Frontal cortex (tissue), 4 donors: ENCODE measurements around the gene PARVB. TPM values are rescaled to one million over a fixed set of nuclear protein-coding genes. Genes with fewer than 3 reads are reported as not detected.

ENCODE experiments used
- DNase-seq, 2 donors: peaks; one replicate each; pipeline ENCODE4 v3.0.0; 2012; ENCODE audit warnings: low spot score in 2 of 2
- FAIRE-seq: peaks from 2 replicates; lab custom pipeline; 2012; peaks lifted over from hg19 to GRCh38; lab: Jason Lieb, UNC
- total RNA-seq: library from RNA; depleted of rRNA; stranded (reverse); fragments of >200 nt; gene quantifications from one replicate; pipeline ENCODE4 v1.2.3, GENCODE V29; 2014
- donor health status: control.
- donor health status: control.
- donor health status: control.

Gene PARVB
- total RNA-seq, 1 donor from 2014 or later: 5.7 TPM

DNA sequence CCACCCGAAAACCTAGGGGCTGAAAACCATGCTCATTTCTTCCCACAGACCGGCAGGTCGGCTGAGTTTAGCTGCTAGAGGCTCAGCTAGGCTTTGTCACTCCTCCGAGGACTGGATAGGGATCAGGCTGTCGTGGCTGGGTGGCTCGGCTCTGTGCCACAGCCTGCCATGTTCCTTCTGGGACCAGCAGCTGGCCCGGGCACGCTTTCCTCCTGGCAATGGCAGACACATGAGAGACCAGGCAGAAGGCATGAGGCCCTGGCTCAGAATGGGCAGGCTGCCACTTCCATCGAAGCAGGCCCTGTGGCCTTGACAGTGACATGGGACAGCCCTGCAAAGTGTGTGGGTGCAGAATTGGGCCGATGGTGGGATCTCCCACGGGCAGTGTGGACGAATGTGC lies 177.6 kb downstream of the PARVB start:
- DNase-seq: no peak
- no peak for FAIRE-seq

DNA sequence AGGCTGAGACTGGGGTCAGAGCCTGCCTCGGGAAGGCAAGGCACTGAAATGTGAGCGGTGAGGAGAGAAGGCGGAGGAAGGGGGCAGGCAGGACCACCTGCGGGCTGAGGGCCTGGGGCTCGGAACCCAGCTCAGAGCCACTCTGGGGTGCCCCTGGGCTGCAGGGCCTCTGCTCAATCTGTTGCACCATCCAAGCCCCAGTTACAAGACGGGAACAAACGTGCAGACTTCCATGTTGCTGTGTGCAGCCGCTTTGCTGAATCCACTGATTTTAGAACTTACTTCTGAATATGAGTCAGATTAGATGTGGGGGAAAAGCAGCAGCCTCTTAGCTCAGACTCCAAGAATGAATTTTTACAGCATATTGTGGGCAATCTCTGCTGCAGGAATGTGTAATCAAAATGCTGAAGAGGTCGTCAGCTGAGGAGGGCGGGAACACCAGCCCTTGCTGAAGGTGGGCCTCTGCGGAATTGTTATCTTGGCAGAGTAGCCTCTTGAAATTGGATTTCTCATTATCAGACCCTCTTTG lies 178.2 kb downstream of the PARVB start:
- FAIRE-seq (no peak), DNase-seq (no peak)

DNA sequence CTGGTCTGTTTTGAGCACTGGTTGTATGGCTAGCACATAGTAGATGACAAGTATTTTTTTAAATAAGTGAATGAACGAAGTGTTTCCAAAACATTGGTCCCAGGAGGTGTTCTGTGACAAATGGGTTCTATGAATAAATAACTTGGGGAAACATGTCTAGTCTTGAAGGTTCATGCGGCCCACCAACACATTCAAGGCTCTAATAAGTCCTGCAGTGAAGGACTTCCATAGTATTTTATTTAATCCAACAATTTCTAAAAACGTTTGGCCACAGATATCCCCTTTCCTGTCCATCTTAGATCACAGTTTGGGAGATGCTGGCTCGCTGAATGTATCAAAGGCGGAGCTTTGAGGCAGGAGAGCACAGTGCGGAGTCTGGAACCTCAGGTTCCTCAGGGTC lies 179.1 kb downstream of the PARVB start:
- DNase-seq (no peak), FAIRE-seq (no peak)

DNA sequence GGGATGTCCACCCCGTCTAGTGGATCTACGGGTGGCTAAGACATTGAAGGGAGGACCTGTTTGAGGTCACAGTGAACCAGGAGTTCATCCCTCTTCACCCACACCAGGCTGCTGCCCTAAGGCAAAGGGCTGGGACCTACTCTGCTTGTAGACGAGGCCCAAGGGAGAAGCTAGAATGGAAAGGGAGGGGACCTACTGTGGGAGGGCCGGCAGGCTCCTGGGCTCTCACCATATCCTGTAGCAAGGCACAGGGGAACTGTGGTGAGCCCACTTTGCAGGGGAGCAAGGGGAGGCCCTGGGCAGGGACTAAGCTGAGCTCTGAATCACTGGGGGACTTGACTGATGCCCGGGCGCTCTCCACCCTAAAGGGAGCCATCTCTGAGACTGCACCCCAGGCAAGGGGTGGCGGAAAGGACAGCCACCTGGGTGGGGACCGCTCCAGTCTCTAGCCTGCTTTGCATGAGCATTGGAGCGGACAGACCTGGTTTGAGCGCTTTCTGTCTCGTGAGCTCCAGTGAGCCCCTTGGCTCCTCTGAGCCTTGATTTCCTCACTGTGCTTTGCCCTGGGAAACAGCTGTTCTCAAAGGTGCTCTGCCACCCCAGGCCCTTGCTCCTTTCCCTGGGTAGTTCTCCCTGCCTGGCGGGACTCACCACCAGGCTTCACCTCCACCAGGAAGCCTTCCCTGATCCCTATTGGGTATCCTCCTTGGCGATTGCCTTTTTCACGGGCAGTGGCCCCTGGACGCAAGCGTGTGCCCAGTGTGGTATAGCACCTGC lies 180.8 kb downstream of the PARVB start:
- no peak for FAIRE-seq

DNA sequence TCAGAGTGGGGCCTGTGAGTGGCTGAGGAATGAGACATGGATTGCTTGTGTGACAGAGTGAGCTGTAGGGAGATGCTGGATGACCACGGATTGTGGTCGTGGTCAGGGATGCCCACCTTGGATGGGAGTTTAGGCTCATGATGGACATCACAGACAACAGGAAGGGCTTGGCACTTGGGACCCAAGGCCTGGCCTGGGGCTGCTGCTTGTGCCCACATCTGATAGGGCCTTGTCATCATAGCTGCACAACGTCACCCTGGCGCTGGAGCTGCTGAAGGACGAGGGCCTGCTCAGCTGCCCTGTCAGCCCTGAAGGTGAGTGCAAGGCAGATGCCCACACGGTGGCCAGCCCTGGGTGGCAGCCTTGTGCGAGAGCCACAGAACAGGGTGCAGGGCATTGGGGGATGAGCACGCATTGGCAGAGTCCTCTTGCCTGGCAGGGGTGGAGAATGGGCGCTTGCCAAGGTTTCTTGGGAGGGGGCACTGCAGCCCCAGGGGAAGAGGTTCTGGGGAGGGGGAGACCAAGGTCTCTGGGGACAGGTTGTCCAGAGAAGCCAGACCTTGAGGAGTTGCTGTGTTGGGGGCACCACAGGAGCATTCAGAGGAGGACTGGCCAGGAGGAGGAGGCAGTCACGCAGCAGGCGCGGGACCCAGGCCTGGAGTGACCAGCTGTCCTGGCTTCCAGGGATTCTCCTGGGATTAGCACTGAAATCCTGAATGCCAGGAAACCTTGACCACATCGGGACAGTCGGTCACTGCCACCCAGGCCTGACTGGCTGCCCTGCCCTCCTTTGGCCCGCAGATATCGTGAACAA lies 181.6 kb downstream of the PARVB start:
- no peak for FAIRE-seq
- DNase-seq: no peak

More for the DNA sequence above, 180.8 kb downstream of the PARVB start:
- DNase-seq: no peak

DNA sequence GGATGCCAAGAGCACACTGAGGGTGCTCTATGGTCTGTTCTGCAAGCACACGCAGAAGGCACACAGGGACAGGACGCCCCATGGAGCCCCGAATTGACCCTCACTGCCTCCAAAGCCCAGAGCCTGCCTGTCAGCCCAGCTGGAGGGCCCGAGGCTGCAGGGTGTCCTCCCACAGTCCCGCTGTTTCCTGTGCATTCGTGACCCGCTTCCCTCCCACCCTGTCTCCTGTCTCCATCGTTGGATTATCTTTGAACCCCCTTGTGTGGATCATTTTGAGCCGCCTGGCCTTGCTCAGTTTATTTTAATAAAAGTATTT lies 182.2 kb downstream of the PARVB start:
- no peak for FAIRE-seq
- no peak for DNase-seq

DNA sequence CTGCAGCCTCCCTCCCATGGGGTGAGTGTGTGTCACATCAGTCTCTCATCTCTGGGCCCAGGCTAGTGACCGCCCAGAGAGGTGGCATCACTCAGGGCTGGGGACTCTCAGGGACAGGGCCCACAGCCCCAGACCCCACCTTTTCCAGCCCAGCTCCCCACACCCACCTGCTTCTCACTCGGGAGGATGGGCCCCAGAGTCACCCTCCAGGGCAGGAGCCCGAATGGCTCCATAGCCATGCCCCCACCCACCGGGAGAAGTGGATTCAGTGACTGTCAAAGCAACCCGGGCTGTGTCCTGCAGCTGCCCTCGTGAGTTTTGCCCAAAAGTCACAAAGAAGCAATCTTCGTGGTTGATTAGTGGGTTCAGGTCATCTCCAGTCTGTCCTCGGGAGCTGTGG lies 182.6 kb downstream of the PARVB start:
- FAIRE-seq (no peak), DNase-seq (no peak)

DNA sequence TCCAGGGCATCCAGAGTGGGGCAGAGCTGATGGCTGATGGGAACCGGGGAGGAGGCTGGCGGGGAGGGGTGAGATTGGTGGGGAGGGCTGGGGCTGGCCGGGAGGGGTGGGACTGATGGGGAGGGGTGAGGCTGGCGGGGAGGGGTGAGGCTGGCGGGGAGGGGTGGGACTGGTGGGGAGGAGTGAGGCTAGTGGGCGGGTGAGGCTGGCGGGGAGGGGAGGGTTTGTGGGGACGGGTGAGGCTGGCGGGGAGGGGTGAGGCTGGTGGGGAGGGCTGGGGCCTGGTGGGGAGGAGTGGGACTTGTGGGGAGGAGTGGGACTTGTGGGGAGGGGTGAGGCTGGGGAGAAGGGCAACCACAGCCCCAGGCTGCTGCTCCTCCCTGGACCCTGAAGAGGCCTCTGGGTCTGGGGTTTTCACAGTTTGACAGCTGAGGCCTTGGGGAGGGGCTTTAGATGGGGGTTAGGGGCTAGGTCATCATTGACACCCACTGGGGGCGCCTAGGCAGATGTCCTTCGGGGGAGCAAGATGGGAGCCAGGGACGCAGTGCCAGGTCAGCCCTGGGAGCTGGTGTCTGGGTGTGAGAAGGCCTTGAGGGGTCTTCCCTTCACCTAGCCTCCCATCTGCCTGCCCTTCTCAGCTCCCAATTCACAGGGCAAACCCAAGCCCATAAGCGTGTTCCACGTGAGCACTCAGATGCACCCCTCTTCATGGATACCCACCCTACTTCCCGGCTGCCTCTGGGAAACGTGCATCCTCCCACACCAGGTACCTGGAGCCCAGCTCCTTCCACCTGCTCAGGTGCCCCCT lies 183.3 kb downstream of the PARVB start:
- FAIRE-seq: no peak
- DNase-seq: no peak

DNA sequence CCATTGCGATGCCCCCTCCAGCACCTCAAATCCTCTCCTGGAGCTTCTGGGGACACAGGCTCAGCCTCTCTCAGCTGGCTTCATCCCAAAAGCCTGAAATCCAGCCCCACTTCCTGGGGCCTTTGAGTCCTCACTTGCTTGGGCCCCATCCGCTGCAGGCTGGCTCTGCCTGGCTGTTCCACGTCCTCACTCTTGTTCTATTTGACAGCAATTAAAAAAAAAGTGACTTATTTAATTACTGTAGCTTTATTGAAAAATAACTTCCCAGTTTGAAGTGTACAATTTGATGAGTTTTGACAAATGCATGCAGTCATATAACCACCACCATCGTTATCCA lies 183.8 kb downstream of the PARVB start:
- FAIRE-seq: no peak
- DNase-seq: no peak

DNA sequence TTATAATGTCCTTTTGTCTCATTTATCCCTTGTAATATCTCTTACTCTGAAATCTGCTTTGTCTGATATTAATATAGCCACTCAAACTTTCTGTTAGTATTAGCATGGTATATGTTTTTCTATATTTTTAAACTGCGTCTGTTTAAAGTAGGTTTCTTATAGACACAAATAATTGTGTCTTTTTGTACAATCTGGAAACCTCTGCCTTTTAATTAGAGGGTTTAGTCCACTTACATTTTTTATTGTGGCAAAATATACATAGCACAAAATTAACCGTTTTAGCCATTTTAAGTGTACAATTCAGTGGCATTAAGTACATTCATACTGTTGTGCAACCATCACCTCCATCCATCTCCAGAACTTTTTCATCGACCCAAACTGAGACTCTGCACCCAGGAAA lies 185.2 kb downstream of the PARVB start:
- FAIRE-seq: no peak
- no peak for DNase-seq

DNA sequence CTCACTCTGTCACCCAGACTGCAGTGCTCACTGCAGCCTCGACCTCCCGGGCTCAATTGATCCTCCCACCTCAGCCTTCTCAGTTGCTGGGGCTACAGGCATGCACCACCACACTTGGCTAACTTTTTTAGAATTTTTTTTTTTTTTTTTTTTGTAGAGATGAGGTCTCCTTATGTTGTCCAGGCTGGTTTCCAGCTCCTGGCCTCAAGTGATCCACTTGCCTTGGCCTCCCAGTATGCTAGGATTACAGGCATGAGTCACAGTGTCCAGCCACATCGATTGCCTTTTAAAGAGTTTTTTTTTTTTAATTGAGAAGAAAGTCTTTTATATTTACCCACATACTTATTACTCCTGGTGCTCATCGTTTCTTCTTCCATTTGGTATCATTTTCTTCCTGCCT lies 186.6 kb downstream of the PARVB start:
- FAIRE-seq: no peak
- no peak for DNase-seq

DNA sequence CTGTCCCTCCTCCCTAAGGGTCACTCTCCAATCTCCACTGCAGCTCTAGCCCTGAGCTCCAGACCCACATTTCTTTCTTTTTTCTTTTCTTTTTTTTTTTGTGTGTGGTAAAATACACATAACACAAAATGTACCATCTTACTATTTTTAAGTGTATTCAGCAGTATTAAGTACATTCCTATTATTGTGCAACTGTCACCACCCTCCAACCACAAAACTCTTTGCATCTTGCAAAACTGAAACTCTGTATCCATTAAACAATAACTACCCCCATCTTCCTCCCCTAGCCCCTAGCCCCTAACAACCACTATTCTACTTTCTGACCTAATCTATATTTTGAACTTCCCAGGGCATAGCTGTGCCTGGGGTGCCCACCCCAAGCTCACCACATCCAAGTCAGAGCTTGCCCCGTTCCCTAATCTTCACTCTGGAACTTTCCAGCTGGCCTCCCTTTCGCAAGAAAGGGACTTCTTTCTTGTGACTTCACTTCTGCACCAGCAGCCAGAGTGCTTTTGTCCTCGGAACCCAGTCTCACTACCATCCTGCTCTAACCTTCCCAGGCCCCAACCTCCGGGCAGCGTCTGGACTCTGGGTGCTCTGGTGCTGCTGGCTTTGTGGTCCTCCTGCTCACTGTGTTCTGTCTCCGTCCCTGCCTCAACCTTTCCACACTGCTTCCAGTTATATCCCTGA lies 187.3 kb downstream of the PARVB start:
- FAIRE-seq: no peak
- peak in 1 of 2 donors; percentile 9 for DNase-seq

DNA sequence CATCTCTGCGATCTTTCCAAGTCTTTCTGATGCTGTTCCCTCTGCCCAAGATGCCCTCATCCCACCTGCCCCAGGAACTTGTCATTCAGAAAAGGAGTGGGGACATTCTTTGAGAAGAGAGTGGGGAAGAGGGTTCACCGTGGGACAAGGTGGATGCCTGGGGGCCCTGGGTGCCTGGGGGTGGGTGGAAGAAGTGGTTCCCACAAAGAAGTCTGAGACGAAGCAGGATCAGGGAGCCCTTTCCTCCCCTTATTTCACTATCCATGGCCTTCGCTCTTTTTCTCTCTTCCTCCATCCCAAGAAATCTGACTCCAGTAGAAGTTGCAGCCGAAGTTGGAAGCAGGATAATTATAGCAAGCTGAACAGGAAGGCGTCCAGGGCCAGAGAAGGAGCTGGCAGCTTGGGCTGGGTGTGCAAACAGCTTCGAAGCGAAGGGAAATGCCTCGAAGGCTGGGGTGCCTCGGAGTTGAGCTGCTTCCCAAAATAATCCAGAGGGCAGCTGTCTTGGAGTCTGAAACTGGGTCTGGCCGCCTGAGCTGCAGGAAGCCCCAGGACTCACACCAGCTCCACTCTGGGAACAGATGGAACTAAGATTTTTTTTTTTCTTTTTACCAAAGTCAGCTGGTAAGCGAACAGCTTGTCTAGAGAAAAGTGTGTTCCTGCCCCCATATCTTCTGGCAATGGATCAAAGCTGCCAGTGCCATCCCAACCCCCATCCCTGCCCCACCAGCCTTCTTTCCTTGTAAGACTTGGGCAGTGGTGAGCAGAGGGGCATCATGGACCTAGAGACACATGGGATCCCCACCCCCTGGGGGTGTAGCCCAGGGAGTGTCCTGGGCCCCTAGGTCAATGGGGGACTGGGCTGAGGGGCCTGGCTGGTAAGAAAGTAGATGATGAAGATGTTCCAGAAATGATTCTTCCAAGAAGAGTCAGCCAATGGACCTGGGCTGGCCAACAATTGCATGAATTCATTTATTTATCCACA lies 188.1 kb downstream of the PARVB start:
- FAIRE-seq: no peak

DNA sequence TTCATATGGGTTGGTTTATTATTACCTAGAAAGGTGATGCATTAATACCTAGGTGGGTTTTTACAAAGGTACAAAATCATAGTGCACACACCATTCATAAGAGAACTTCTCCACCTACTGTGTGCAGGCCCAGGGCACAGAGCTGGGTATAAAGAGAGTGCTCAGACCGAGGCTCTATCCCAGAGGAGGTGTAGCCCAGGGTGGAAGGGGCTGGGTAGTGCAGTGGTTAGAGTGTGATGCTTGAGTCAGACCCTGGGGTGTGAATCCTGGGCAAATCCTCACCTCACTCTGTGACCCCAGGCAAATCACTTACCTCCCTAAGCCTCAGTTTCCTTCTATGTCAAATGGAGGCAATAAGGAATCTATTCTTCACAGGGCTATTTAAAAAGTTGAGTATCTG lies 188.8 kb downstream of the PARVB start:
- DNase-seq (peak in 1 of 2 donors; percentile 0), FAIRE-seq (no peak)

More for the DNA sequence above, 188.1 kb downstream of the PARVB start:
- DNase-seq: peak; percentile 12 to 33

DNA sequence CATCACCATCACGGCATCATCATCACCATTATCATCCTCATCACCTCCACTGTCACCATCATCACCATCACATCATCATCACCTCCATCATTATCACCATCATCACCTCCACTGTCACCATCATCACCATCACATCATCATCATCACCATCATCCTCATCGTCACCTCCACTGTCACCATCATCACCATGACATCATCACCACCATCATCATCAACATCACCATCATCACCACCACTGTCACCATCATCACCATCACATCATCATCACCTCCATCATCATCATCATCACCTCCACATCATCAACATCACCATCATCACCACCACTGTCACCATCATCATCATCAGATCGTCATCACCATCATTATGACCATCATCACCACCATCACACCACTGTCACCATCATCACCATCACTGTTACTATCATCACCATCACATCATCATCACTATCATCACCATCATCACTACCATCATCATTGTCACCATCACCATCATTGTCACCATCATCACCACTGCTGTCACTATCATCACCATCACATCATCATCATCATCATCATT lies 189.5 kb downstream of the PARVB start:
- no peak for DNase-seq

DNA sequence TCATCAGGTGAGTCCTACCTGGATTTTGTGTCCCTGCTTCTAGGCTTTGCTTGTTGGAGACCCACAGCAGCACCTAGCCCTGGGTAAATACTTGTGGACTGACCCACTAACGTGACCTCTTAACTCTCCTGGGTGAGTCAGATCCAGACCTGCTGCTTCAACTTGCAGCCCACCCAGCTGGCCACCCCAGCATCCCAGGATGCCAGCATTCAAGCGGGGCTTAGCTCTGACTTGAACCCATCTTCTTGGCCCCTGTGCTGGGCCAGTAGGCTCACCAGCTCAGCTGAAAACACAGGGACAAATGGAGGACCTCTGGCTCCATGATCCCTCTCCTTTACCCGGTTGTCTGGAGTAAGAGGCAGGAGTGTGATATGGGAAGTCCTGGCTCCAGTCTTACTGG lies 190.1 kb downstream of the PARVB start:
- DNase-seq (peak in 1 of 2 donors; percentile 1), FAIRE-seq (no peak)

More for the DNA sequence above, 189.5 kb downstream of the PARVB start:
- no peak for FAIRE-seq

DNA sequence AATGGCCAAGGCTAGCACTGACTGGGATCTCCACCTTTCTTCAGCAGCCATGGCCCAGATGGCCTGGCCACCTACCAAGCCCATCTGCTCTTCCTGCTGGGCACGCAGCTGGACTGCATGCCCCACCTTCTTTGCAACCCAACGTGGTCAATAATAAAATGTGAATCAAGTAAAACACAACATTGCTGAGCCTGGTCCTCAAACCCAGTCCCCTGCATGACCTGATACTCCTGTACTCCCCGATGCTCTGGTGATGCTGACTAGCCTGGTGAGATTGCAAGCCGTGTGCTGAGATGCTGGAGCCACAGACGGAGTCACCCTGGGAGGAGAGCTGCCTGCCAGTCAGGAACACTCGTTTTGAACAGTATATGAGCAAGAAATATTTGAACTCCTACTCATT lies 190.7 kb downstream of the PARVB start:
- DNase-seq (peak in 1 of 2 donors; percentile 0), FAIRE-seq (no peak)

DNA sequence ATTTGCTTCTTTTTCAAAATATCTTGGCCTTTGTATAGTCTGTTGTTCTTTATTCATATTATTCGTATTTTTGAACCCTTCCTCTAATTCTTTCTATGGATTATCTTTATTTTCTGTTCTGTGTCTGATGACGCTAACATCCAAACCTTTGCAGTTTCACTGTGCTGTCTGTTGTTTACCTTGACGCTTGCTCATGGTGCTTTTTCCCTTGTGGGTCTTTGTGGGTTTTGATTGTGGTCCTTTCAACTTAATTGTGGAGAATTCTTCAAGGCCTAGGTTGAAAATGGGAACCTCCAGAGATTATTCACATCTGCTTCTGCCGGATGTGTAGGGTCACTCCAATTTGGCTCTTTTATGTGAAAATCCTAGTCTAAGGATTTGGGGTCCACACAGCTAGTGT lies 191.2 kb downstream of the PARVB start:
- FAIRE-seq (no peak), DNase-seq (no peak)
